Calu3 (cell line): ENCODE measurements around the gene RUVBL1. TPM values are rescaled to one million over a fixed set of nuclear protein-coding genes. Genes with fewer than 3 reads are reported as not detected.

ENCODE experiments used
- BruUV-seq: library from RNA; stranded (reverse); fragments of 400-500 nt; replicated peaks from 2 replicates; lab custom pipeline; 2021; lab: Mats Ljungman, UMichigan
- CTCF ChIA-PET: fragments of 300-600 bp; sonication (Branson Sonifier 250); formaldehyde crosslinking; loops from one replicate; lab custom pipeline; 2022; ENCODE audit warnings: antibody characterized with exemption; lab: Charles Lee
- DNase-seq: peaks from one replicate; pipeline ENCODE4 v3.0.0; 2022
- H3K27ac Mint-ChIP-seq: one replicate; pipeline ENCODE4 v1.8.0; 2022; ENCODE audit warnings: mixed read lengths; ENCODE audit not compliant: unreplicated experiment
- H3K27me3 Mint-ChIP-seq: one replicate; pipeline ENCODE4 v1.8.0; 2022; ENCODE audit warnings: mixed read lengths; ENCODE audit not compliant: unreplicated experiment
- H3K36me3 Mint-ChIP-seq: one replicate; pipeline ENCODE4 v1.8.0; 2022; ENCODE audit warnings: mild to moderate bottlenecking, moderate library complexity, mixed read lengths; ENCODE audit not compliant: insufficient read depth, unreplicated experiment
- H3K4me1 Mint-ChIP-seq: one replicate; pipeline ENCODE4 v1.8.0; 2022; ENCODE audit warnings: mild to moderate bottlenecking, low read depth, mixed read lengths; ENCODE audit not compliant: unreplicated experiment
- H3K4me3 Mint-ChIP-seq: one replicate; pipeline ENCODE4 v1.8.0; 2022; ENCODE audit warnings: mild to moderate bottlenecking, low read depth, moderate library complexity, mixed read lengths; ENCODE audit not compliant: unreplicated experiment
- H3K9me3 Mint-ChIP-seq: one replicate; pipeline ENCODE4 v1.8.0; 2022; ENCODE audit warnings: low read depth, mixed read lengths; ENCODE audit not compliant: unreplicated experiment
- intact Hi-C: fragments of 100-400 bp; cut with micrococcal nuclease; formaldehyde crosslinking; loops from one replicate; pipeline ENCODE4 v1.10.0; 2022; ENCODE audit not compliant: unreplicated experiment
- total RNA-seq: library from RNA; stranded (reverse); gene quantifications from 2 replicates; pipeline ENCODE4 v1.2.3, GENCODE V29; 2022
- TF ChIP-seq, protein P1 (sequence below): fragments of 200-600 bp; IDR thresholded peaks from one replicate; pipeline ENCODE4 v1.8.0; 2022; ENCODE audit warnings: antibody characterized with exemption; ENCODE audit not compliant: unreplicated experiment

RUVBL1 gene
- total RNA-seq, 1 experiment from 2014 or later: 167 TPM

DNA sequence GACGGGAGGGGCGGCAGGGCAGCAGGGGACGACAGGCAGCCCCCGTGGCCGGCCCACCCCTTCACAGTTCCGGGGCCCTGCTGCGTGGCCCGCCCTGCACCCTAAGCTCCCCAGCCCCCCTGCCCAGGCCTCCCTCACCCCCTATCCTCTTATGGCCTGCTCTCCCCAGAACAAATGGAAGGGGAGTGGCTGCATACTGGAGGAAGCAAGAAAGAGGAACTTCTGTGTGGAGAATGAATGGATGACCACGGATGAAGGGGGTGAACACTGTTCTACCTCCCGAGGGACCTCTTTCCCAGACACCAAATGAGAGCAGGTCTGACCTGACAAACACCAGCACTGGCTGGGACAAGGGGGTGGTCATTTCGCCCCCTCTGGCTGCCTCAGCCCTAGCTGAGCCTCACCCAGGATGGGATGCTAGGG, 46.4 kb downstream of the RUVBL1 start:
- peaks cover 92% of the 10 kb centered on the region for H3K36me3 Mint-ChIP-seq
- no peak for DNase-seq
- no peak overlapping the region for H3K4me3 Mint-ChIP-seq
- H3K9me3 Mint-ChIP-seq: no peaks in the 10 kb centered on the region
- no peak overlapping the region for H3K27ac Mint-ChIP-seq
- no peaks in the 10 kb centered on the region for H3K27me3 Mint-ChIP-seq
- CTCF ChIA-PET: no interaction called here
- H3K4me1 Mint-ChIP-seq: peaks cover 22% of the 10 kb centered on the region
- no TSS peak for BruUV-seq
- intact Hi-C loops: no loop called here
- TF ChIP-seq, protein P1, sequence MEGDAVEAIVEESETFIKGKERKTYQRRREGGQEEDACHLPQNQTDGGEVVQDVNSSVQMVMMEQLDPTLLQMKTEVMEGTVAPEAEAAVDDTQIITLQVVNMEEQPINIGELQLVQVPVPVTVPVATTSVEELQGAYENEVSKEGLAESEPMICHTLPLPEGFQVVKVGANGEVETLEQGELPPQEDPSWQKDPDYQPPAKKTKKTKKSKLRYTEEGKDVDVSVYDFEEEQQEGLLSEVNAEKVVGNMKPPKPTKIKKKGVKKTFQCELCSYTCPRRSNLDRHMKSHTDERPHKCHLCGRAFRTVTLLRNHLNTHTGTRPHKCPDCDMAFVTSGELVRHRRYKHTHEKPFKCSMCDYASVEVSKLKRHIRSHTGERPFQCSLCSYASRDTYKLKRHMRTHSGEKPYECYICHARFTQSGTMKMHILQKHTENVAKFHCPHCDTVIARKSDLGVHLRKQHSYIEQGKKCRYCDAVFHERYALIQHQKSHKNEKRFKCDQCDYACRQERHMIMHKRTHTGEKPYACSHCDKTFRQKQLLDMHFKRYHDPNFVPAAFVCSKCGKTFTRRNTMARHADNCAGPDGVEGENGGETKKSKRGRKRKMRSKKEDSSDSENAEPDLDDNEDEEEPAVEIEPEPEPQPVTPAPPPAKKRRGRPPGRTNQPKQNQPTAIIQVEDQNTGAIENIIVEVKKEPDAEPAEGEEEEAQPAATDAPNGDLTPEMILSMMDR: no peak

DNA sequence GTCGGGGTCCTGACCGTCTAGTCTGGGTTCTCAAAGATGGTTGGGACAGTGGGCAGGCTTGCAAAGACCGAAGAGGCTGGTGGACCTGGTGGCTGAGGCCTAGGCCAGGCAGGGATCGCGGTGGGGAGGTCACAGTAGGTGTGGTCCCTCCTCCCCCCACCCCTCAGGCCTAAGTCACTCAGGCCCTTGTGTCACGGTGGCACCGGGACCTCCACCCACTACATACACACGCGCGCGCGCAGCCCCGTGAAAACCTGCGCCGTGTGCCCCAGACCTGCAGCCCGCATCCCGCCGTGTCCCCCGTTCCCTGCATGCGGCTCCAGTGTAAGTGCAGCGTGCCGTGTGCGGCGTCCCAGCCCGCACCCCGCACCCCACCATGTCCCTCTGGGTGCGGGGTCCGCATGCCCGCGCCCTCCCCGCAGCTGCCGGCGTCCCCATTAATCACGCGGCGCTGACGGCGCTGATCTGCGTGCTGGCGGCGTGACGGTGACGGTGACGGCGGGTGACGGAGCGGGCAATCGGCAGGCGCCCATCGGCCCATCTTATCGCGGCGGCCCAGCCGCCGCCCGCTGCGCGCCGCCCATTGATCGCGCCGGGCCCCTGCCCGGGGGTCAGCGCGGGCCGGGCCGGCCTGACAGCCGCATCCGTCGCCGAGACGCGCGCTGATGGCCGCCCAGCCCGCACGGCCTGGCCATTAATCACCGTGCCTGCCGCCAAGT, 47.0 kb downstream of the RUVBL1 start:
- peaks cover 17% of the 10 kb centered on the region for H3K4me1 Mint-ChIP-seq
- H3K27ac Mint-ChIP-seq: no peak overlapping the region
- BruUV-seq: no TSS peak
- no peak overlapping the region for H3K4me3 Mint-ChIP-seq
- H3K9me3 Mint-ChIP-seq: no peaks in the 10 kb centered on the region
- intact Hi-C loops: no loop called here
- CTCF ChIA-PET: no interaction called here
- H3K27me3 Mint-ChIP-seq: no peaks in the 10 kb centered on the region
- no peak for DNase-seq
- TF ChIP-seq, protein P1: no peak
- peaks cover 92% of the 10 kb centered on the region for H3K36me3 Mint-ChIP-seq

DNA sequence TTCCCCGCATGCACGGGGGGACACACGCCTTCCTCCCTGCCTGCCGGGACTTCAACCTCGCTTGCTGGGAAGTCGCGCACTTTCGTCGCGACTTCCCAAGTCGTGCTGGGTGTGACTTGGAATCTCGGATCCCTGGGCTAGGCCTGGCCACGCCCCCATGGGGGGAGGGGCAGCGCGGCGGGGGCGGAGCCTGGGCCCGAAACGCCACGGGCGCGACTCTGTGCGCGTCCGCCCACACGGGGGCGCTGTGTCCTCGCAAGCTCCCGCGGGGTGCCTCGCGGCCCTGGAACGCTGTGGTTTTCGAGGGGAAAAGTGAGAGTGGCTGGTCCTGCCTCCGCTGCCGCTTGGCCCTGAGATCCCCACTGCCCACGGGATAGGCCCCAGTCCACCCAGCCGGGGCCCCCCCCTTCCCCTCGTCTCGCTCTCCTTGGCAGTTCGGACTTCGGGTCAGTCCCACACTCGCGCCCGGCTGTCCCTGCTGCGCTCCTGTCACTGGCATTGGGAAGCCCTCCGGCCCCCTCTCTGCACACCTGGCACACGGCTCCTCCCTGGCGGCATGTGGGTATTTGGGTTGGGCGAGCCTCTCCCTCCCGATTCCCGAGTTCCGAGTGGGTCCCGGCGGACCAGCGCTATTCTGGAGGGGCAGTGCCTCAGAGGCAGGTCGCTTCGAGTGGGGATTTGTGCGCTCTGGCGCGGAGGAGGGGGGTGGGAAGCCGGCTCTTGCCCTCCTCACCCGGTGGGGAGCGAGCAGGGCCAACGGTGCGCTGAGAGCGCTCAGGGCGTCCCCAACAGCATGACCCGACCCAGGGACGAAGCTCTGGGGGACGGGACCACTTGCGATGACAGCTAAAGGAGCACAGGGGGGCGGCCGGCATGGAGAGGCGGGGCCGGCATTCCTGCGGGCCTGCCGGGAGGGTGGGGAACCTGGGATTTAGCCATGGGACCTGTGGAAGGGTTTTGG, 47.8 kb downstream of the RUVBL1 start:
- H3K36me3 Mint-ChIP-seq: peaks cover 92% of the 10 kb centered on the region
- H3K4me3 Mint-ChIP-seq: peak overlapping the region; percentile 45
- CTCF ChIA-PET: no interaction called here
- intact Hi-C loops: no loop called here
- BruUV-seq: no TSS peak
- peak; percentile 82 for DNase-seq
- H3K27me3 Mint-ChIP-seq: no peaks in the 10 kb centered on the region
- peaks cover 12% of the 10 kb centered on the region for H3K4me1 Mint-ChIP-seq
- TF ChIP-seq, protein P1: peak; percentile 82
- H3K27ac Mint-ChIP-seq: peak overlapping the region; percentile 30
- no peaks in the 10 kb centered on the region for H3K9me3 Mint-ChIP-seq

DNA sequence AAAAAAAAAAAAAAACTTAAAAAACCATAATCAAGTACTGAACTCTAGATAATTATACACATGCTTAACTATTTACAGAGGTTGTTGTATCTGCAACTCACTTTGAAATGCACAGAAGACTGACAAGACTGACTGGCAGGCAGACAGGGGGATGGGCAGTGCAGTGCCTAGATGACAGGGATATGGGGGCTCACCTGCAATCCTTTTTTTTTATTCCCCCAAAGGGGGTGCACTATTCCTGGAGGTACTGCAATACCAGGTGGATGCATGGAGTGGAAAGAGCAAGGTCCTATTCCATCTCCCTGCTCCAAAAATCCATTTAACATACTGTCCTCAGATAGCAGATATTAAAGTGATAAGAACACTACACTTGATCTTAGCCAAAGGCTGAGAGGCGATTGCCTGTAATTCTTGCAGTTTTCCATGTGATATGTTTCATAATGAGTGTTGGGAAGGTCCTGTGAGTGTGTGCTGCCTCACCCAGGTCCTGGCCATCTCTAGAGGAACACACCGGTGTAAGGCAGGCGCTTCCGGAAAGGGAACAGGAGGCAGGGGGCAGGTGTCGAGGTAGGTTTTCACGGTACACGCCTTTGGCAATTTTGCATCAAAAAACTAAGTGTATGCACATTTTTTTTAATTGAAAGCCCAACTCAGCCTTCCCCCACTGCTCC, 48.6 kb downstream of the RUVBL1 start:
- DNase-seq: no peak
- BruUV-seq: no TSS peak
- TF ChIP-seq, protein P1: no peak
- no peaks in the 10 kb centered on the region for H3K9me3 Mint-ChIP-seq
- intact Hi-C loops: no loop called here
- CTCF ChIA-PET: no interaction called here
- peaks cover 4% of the 10 kb centered on the region for H3K4me1 Mint-ChIP-seq
- H3K27me3 Mint-ChIP-seq: no peaks in the 10 kb centered on the region
- H3K27ac Mint-ChIP-seq: peak overlapping the region; percentile 44
- peaks cover 92% of the 10 kb centered on the region for H3K36me3 Mint-ChIP-seq
- peak overlapping the region; percentile 45 for H3K4me3 Mint-ChIP-seq
